GM21717 (cell line): Measurements from ENCODE around the gene ATP9A.

Experiments
- ATAC-seq: cut with Tn5 transposase; IDR thresholded peaks from one replicate; pipeline ENCODE4 v1.9.1; 2021; ENCODE audit warnings: mild to moderate bottlenecking, moderate library complexity; ENCODE audit not compliant: unreplicated experiment

The ATP9A gene

GRCh38 chr20:51563174-51563485 lies 205.1 kb downstream of the ATP9A start:
- no peak for ATAC-seq

- no peak for ATAC-seq
These were observed 205.6 kb downstream of the ATP9A start for GRCh38 chr20:51562332-51563173.

GRCh38 chr20:51562027-51562331 lies 206.2 kb downstream of the ATP9A start:
- ATAC-seq: no peak

GRCh38 chr20:51560550-51561307 lies 207.5 kb downstream of the ATP9A start:
- no peak for ATAC-seq

GRCh38 chr20:51560042-51560441 lies 208.1 kb downstream of the ATP9A start:
- no peak for ATAC-seq

GRCh38 chr20:51554538-51555165 lies 213.5 kb downstream of the ATP9A start:
- ATAC-seq: no peak

GRCh38 chr20:51553897-51554486 lies 214.2 kb downstream of the ATP9A start:
- no peak for ATAC-seq

GRCh38 chr20:51551186-51551585 lies 217.0 kb downstream of the ATP9A start:
- ATAC-seq: no peak

- ATAC-seq: no peak
These were observed 218.7 kb downstream of the ATP9A start for GRCh38 chr20:51549474-51549873.

- no peak for ATAC-seq
These were observed 220.2 kb downstream of the ATP9A start for GRCh38 chr20:51547951-51548350.
